HUES48 (cell line): Measurements from ENCODE around the gene COL25A1.

Source experiments
- H3K27ac ChIP-seq: one replicate; pipeline ENCODE4 v1.7.0; 2013; ENCODE audit warnings: low read depth, low read length, inconsistent platforms
- H3K27me3 ChIP-seq: 2 replicates; pipeline ENCODE4 v1.6.1; 2013; ENCODE audit warnings: mild to moderate bottlenecking, low read length; ENCODE audit not compliant: control insufficient read depth, insufficient read depth
- H3K36me3 ChIP-seq: 2 replicates; pipeline ENCODE4 v1.6.1; 2013; ENCODE audit warnings: low read length; ENCODE audit not compliant: control insufficient read depth, insufficient read depth
- H3K4me1 ChIP-seq: 2 replicates; pipeline ENCODE4 v1.6.1; 2013; ENCODE audit warnings: mild to moderate bottlenecking, low read length; ENCODE audit not compliant: control insufficient read depth, insufficient read depth
- H3K4me3 ChIP-seq: 2 replicates; pipeline ENCODE4 v1.5.1; 2013; ENCODE audit warnings: mild to moderate bottlenecking, low read depth, low read length
- H3K9ac ChIP-seq: 2 replicates; pipeline ENCODE4 v1.6.1; 2013; ENCODE audit warnings: mild to moderate bottlenecking, low read depth, low read length, moderate library complexity
- H3K9me3 ChIP-seq: 2 replicates; pipeline ENCODE4 v1.6.1; 2013; ENCODE audit warnings: low read length; ENCODE audit not compliant: control insufficient read depth, insufficient read depth

COL25A1 gene

GRCh38 chr4:108788731-108789130 lies 513.7 kb downstream of the COL25A1 start:
- H3K36me3 ChIP-seq, result no peaks in the 10 kb centered on the region
- H3K27me3 ChIP-seq, result no peaks in the 10 kb centered on the region
- H3K27ac ChIP-seq, result no peak overlapping the region
- no peaks in the 10 kb centered on the region for H3K9me3 ChIP-seq
- H3K4me3 ChIP-seq, result no peak overlapping the region
- no peak overlapping the region for H3K9ac ChIP-seq
- no peaks in the 10 kb centered on the region for H3K4me1 ChIP-seq

DNA sequence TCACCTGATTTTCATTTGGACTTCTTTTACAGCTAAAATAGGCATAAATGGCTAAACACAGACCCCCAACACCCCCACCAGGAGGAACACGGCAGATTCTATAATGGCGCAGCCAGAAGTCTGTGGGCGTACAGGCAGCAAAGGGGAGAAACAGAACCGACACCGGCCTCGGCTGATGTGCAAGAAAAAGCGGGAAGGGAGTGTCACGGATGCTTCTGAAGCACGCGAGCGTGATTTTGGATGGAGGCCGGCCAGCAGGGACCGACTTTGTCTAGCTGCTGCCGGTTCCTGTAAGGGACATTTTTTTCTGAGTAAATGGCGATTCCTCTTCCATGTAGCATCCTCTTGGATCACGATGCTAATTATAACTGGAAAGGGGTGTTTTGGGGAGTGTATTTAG lies 514.7 kb downstream of the COL25A1 start:
- H3K27me3 ChIP-seq, result no peaks in the 10 kb centered on the region
- H3K27ac ChIP-seq, result no peak overlapping the region
- H3K4me3 ChIP-seq, result no peak overlapping the region
- no peaks in the 10 kb centered on the region for H3K4me1 ChIP-seq
- H3K9me3 ChIP-seq, result no peaks in the 10 kb centered on the region
- H3K36me3 ChIP-seq, result no peaks in the 10 kb centered on the region
- H3K9ac ChIP-seq, result no peak overlapping the region

DNA sequence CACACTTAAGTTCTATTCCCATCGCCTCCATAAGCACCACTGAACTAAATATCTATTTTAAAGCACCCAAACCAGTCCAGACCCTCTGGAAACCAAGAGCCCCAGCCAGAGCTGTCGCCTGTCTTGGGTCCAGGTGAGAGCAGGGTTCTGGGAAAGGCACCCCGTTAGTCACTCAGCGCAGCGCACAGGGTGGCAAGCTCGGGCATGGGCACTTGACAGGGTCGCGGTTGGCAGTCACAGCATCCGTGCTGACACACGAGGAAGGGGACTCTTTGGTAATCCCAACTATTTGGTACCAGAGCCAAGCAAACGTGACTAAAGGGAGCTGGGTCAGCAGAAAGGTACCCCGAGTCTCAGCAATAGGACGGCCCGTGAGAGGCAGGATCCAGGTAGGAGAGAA lies 515.4 kb downstream of the COL25A1 start:
- Histone ChIP-seq H3K27me3 (no peaks in the 10 kb centered on the region), H3K27ac (no peak overlapping the region), H3K9me3 (no peaks in the 10 kb centered on the region), H3K9ac (no peak overlapping the region), H3K4me3 (no peak overlapping the region), H3K36me3 (no peaks in the 10 kb centered on the region), H3K4me1 (no peaks in the 10 kb centered on the region)

DNA sequence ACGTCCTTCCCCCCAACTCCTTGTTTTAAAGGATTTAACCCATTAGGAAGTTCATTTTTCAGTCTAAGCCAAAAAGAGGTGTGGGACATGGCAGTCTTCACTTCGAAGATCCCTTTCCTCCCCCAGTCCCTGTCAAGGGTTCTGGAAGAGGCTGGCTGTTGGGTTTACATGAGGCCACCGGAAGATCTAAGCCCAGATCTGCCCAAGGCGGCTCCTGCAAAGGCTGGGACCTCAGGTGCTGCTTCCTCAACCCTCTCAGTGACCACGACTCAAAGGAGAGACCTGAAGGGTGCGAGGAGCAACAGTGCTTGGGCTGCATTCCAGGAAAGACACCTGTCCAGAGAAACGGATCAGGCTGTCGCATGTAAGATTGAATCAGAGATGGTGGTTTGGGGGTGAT lies 516.1 kb downstream of the COL25A1 start:
- no peaks in the 10 kb centered on the region for H3K9me3 ChIP-seq
- no peaks in the 10 kb centered on the region for H3K36me3 ChIP-seq
- H3K27me3 ChIP-seq, result no peaks in the 10 kb centered on the region
- H3K9ac ChIP-seq, result no peak overlapping the region
- no peaks in the 10 kb centered on the region for H3K4me1 ChIP-seq
- H3K27ac ChIP-seq, result no peak overlapping the region
- no peak overlapping the region for H3K4me3 ChIP-seq

DNA sequence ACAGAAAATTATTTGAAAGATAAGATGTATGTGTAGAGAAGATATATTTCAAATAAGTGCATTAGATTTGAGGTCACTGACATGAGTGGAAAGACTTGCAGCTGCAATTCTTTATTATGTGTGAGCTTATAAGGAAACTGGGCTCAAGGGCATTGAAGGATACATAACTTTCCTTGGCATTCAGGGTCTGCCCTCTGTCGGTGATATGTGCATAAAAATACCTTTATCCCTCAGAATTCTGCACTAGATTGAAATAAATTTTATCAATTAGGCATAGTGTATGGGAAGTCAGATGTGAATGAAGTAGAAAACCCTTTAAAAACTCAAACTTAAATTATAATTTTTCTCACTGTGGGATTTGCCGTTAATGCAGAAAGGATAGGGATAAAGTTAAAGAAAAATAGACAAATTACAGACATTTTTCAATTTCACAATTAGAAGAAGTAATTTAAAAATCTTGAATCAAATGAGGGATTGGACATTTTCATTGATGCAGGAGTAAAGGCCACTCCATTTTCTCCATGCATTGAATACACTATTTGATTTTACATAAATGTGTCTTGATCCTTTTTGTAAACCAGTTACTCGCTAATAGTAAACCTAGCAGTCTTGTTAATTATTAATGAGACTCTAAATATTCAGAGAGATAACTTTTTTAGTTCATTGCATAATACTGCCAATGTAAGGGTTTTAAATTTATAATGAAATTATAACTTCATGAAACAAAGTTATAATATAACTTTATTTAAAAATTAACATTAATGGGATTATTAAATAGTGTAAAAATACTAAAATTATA lies 518.6 kb downstream of the COL25A1 start:
- H3K9ac ChIP-seq, result no peak overlapping the region
- H3K36me3 ChIP-seq, result no peaks in the 10 kb centered on the region
- H3K9me3 ChIP-seq, result no peaks in the 10 kb centered on the region
- no peak overlapping the region for H3K27ac ChIP-seq
- H3K27me3 ChIP-seq, result no peaks in the 10 kb centered on the region
- no peak overlapping the region for H3K4me3 ChIP-seq
- no peaks in the 10 kb centered on the region for H3K4me1 ChIP-seq

- Histone ChIP-seq H3K27ac (no peak overlapping the region), H3K4me1 (no peaks in the 10 kb centered on the region), H3K36me3 (no peaks in the 10 kb centered on the region), H3K9ac (no peak overlapping the region), H3K27me3 (no peaks in the 10 kb centered on the region), H3K9me3 (no peaks in the 10 kb centered on the region), H3K4me3 (no peak overlapping the region)
These were observed 522.5 kb downstream of the COL25A1 start for GRCh38 chr4:108779958-108780357.

- no peak overlapping the region for H3K4me3 ChIP-seq
- no peaks in the 10 kb centered on the region for H3K4me1 ChIP-seq
- no peak overlapping the region for H3K9ac ChIP-seq
- no peaks in the 10 kb centered on the region for H3K36me3 ChIP-seq
- no peak overlapping the region for H3K27ac ChIP-seq
- no peaks in the 10 kb centered on the region for H3K9me3 ChIP-seq
- H3K27me3 ChIP-seq, result no peaks in the 10 kb centered on the region
These were observed 525.1 kb downstream of the COL25A1 start for GRCh38 chr4:108777388-108777787.

DNA sequence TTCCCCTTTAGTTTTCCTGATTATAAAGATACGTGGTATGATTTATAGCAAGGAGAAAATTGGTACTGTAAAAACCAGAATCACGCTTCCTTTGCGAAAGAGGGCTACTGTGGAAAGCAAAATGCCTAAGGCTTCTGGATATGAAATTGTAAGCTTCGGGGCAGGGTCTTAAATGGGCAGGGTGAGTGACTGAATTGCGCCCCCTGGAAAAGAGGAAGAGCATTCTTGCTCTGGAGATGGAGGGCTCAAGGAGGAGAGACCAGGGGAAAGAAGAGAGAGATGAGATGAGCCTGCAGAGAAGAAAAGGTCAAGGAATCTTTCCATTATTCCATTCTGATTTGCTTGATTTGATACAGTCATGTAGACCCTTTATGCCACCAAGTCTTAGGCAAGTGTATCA lies 526.5 kb downstream of the COL25A1 start:
- H3K9ac ChIP-seq, result no peak overlapping the region
- no peak overlapping the region for H3K4me3 ChIP-seq
- no peaks in the 10 kb centered on the region for H3K9me3 ChIP-seq
- H3K27ac ChIP-seq, result no peak overlapping the region
- H3K36me3 ChIP-seq, result no peaks in the 10 kb centered on the region
- no peaks in the 10 kb centered on the region for H3K4me1 ChIP-seq
- H3K27me3 ChIP-seq, result no peaks in the 10 kb centered on the region

- no peak overlapping the region for H3K4me3 ChIP-seq
- H3K27me3 ChIP-seq, result no peaks in the 10 kb centered on the region
These were observed 527.5 kb downstream of the COL25A1 start for GRCh38 chr4:108774809-108775530.

GRCh38 chr4:108772402-108772801 lies 530.1 kb downstream of the COL25A1 start:
- Histone ChIP-seq H3K36me3 (no peaks in the 10 kb centered on the region), H3K27ac (no peak overlapping the region), H3K27me3 (no peaks in the 10 kb centered on the region), H3K9ac (no peak overlapping the region), H3K9me3 (no peaks in the 10 kb centered on the region), H3K4me3 (no peak overlapping the region), H3K4me1 (peaks cover 4% of the 10 kb centered on the region; the same call in 1 of the 2 replicates)

More at GRCh38 chr4:108774809-108775530, 527.5 kb downstream of the COL25A1 start:
- Histone ChIP-seq H3K9me3 (no peaks in the 10 kb centered on the region), H3K9ac (no peak overlapping the region), H3K4me1 (peaks cover 4% of the 10 kb centered on the region; the same call in 1 of the 2 replicates), H3K36me3 (no peaks in the 10 kb centered on the region), H3K27ac (no peak overlapping the region)

GRCh38 chr4:108766058-108766457 lies 536.4 kb downstream of the COL25A1 start:
- Histone ChIP-seq H3K27ac (no peak overlapping the region), H3K4me3 (no peak overlapping the region), H3K4me1 (peaks cover 17% of the 10 kb centered on the region), H3K27me3 (peaks cover 21% of the 10 kb centered on the region), H3K9me3 (no peaks in the 10 kb centered on the region), H3K36me3 (no peaks in the 10 kb centered on the region), H3K9ac (no peak overlapping the region)
